OCI-LY3 (cell line): Measurements from ENCODE around the gene THRB.

Source experiments
- H2AFZ ChIP-seq: fragments of 200-600, 300-600 bp; shearing (Covaris generic); 2 replicates; pipeline ENCODE4 v1.6.0; 2014; ENCODE audit warnings: antibody characterized with exemption, low read depth, low read length
- H3K27ac ChIP-seq: fragments of 200-600, 300-600 bp; sonication (generic); 2 replicates; pipeline ENCODE4 v1.5.1; 2014; ENCODE audit warnings: mild to moderate bottlenecking, low read length, moderate library complexity, mixed read lengths
- H3K27me3 ChIP-seq: fragments of 200-600, 300-600 bp; sonication (generic); 2 replicates; pipeline ENCODE4 v1.6.1; 2014; ENCODE audit warnings: low read depth, low read length, mixed read lengths
- H3K36me3 ChIP-seq: fragments of 200-600, 300-600 bp; sonication (generic); replicated peaks from 2 replicates; pipeline ENCODE3; 2014; ENCODE audit warnings: low read depth, low read length, mixed read lengths
- H3K4me1 ChIP-seq: fragments of 300-600, 200-600 bp; sonication (generic); 2 replicates; pipeline ENCODE4 v1.6.1; 2014; ENCODE audit warnings: low read length, mixed read lengths
- H3K4me2 ChIP-seq: fragments of 200-600, 300-600 bp; sonication (generic); 2 replicates; pipeline ENCODE4 v1.6.1; 2014; ENCODE audit warnings: low read length, mixed read lengths
- H3K4me3 ChIP-seq: fragments of 300-600, 200-600 bp; sonication (generic); 2 replicates; pipeline ENCODE4 v1.5.1; 2014; ENCODE audit warnings: antibody characterized with exemption, mild to moderate bottlenecking, low read length, moderate library complexity
- H3K79me2 ChIP-seq: fragments of 300-600, 200-600 bp; shearing (Covaris generic); 2 replicates; pipeline ENCODE4 v1.6.1; 2014; ENCODE audit warnings: mild to moderate bottlenecking, low read length, mixed read lengths
- H3K9ac ChIP-seq: fragments of 300-600, 200-600 bp; shearing (Covaris generic); 2 replicates; pipeline ENCODE4 v1.6.0; 2014; ENCODE audit warnings: mild to moderate bottlenecking, low read length, moderate library complexity
- H3K9me3 ChIP-seq: fragments of 200-600, 300-600 bp; shearing (Covaris generic); 2 replicates; pipeline ENCODE4 v1.6.1; 2014; ENCODE audit warnings: low read length, mixed read lengths; ENCODE audit not compliant: insufficient read depth
- H4K20me1 ChIP-seq: fragments of 200-600, 300-600 bp; sonication (generic); 2 replicates; pipeline ENCODE4 v1.6.1; 2016; ENCODE audit warnings: low read length, mixed read lengths; ENCODE audit not compliant: insufficient read depth
- EZH2phosphoT487 ChIP-seq: fragments of 200-600 bp; shearing (Covaris generic); IDR thresholded peaks from 2 replicates; pipeline ENCODE4 v1.6.1; 2018; ENCODE audit warnings: antibody characterized with exemption, mixed run types, low read depth
- TF ChIP-seq, protein P1 (sequence below): fragments of 200-600, 300-600 bp; sonication (generic); IDR thresholded peaks from 2 replicates; pipeline ENCODE4 v1.5.1; 2014; ENCODE audit warnings: antibody characterized with exemption, low read length, low read depth

The THRB gene

DNA sequence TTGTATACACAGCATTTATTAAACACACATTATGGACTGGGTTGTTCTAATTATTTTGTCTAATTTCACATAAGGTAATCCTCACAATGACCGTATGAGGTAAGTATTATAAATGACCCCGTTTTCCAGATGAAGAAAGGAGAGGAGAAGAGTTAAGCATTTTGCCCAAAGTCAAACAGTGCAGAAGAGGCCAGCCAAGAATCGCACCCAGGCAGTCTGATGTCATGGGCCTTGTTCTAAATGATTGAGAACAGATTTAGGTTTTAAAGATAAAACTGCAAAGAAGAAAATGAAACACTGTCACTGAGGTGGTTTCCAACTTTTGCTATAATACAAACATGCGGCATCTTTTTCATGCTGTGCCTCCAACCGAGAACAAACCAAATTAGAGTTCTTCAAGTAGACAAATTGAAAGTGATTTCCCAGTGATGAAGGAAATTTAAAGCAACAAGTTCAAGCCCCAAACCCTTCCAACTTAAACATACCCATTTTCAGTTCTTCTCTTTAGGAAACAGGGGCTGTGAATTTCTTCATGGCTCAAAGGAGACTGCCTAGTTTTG lies 155.3 kb downstream of the THRB start:
- Histone ChIP-seq H3K4me3 (no peak overlapping the region), H3K27me3 (no peaks in the 10 kb centered on the region; the same call in 1 of the 2 replicates), H3K4me2 (no peak overlapping the region), H3K4me1 (0 out of 2 replicates have a peak, but pooled peaks cover 2% of the 10 kb centered on the region), H3K36me3 (no peaks in the 10 kb centered on the region), H3K9me3 (no peaks in the 10 kb centered on the region), H3K9ac (no peak overlapping the region), H2AFZ (no peak overlapping the region), H3K27ac (no peak overlapping the region), H3K79me2 (no peaks in the 10 kb centered on the region), H4K20me1 (no peaks in the 10 kb centered on the region)
- TF ChIP-seq, protein P1, sequence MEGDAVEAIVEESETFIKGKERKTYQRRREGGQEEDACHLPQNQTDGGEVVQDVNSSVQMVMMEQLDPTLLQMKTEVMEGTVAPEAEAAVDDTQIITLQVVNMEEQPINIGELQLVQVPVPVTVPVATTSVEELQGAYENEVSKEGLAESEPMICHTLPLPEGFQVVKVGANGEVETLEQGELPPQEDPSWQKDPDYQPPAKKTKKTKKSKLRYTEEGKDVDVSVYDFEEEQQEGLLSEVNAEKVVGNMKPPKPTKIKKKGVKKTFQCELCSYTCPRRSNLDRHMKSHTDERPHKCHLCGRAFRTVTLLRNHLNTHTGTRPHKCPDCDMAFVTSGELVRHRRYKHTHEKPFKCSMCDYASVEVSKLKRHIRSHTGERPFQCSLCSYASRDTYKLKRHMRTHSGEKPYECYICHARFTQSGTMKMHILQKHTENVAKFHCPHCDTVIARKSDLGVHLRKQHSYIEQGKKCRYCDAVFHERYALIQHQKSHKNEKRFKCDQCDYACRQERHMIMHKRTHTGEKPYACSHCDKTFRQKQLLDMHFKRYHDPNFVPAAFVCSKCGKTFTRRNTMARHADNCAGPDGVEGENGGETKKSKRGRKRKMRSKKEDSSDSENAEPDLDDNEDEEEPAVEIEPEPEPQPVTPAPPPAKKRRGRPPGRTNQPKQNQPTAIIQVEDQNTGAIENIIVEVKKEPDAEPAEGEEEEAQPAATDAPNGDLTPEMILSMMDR = no peak
- TF ChIP-seq EZH2phosphoT487 = no peak

DNA sequence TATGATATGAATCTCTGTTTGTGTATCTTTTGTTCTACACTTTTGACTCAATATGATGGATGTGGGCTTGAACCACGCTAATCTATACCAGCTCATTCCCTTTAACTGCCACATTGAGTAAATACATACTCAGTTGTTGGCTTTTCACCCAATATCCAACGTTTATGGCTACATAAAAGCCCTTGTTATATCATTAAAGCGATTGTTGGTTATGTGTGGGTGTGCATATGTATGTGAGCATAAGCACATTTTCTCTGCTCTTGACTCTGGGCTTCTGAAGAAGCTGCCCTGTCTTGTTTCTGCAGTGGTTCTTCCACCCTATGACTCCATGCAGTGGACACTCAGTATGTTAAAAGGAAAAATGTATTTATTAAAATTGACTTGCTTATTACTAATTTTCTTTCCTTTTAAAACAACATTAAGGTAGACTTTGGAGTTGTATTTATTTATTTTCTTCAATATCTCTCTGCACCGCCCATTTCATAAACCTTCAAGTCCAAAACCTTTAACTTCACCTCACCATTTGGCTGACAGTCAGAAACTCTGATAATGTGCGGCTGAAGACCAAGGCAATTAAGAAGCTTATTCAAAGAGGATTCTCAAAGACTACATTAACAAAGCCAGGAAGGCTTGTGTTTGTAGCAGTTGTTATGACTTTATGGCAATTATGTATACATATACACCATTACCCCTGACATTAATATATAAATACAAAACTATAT lies 156.1 kb downstream of the THRB start:
- TF ChIP-seq, protein P1 = no peak
- no peak for TF ChIP-seq EZH2phosphoT487
- no peaks in the 10 kb centered on the region for H4K20me1 ChIP-seq
- H3K4me2 ChIP-seq = no peak overlapping the region
- no peaks in the 10 kb centered on the region; the same call in 1 of the 2 replicates for H3K27me3 ChIP-seq
- no peak overlapping the region for H3K4me3 ChIP-seq
- H3K36me3 ChIP-seq = no peaks in the 10 kb centered on the region
- H3K4me1 ChIP-seq = 0 out of 2 replicates have a peak, but pooled peaks cover 2% of the 10 kb centered on the region
- no peak overlapping the region for H3K27ac ChIP-seq
- no peak overlapping the region for H2AFZ ChIP-seq
- H3K79me2 ChIP-seq = no peaks in the 10 kb centered on the region
- H3K9ac ChIP-seq = no peak overlapping the region
- H3K9me3 ChIP-seq = no peaks in the 10 kb centered on the region

DNA sequence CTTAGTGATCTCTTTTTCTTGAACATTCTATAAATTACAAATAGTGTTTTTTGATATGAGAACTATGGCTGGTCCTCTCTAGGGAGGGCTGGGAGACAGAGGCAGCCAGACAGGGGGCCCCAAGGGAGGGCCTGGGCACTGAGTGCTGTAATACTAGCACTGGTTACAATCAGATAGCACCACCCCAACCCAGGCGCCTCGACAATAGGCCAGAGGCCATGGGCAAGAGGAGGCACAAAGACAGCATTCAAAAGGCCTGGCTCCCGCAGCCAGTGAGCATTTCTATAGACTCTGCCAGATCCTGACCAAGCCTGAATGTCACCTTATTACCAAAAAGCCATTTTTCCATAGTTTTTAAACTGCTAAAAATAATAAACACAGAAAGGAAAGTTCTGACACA lies 158.5 kb downstream of the THRB start:
- H3K27ac ChIP-seq = no peak overlapping the region
- 0 out of 2 replicates have a peak, but pooled peaks cover 2% of the 10 kb centered on the region for H3K4me1 ChIP-seq
- no peak overlapping the region for H3K4me2 ChIP-seq
- H3K9ac ChIP-seq = no peak overlapping the region
- H3K36me3 ChIP-seq = no peaks in the 10 kb centered on the region
- no peaks in the 10 kb centered on the region for H3K79me2 ChIP-seq
- no peak overlapping the region for H2AFZ ChIP-seq
- no peaks in the 10 kb centered on the region for H3K9me3 ChIP-seq
- TF ChIP-seq, protein P1 = no peak
- TF ChIP-seq EZH2phosphoT487 = no peak
- H3K27me3 ChIP-seq = no peaks in the 10 kb centered on the region; the same call in 1 of the 2 replicates
- H4K20me1 ChIP-seq = no peaks in the 10 kb centered on the region
- no peak overlapping the region for H3K4me3 ChIP-seq

DNA sequence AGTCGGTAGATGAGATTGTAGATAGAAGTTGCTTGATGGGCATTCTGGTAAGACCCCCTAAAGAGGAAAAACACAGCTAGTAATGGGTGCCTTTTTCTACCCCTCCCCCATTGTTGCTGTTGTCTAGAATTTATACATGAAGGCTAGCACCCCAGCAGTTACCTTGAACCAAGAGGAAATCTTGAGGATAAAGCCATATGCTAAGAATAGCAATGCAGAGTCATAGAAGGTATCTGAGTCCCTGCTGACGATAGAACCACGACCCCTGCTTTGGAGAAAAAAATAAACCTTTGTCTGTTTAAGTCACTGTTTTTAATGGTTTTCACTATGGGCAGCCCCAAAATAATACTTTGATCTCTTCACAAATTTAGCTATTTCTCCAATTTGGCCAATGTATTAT lies 162.6 kb downstream of the THRB start:
- Histone ChIP-seq H4K20me1 (no peaks in the 10 kb centered on the region), H3K4me1 (no peaks in the 10 kb centered on the region), H3K27ac (no peak overlapping the region), H3K79me2 (no peaks in the 10 kb centered on the region), H3K36me3 (no peaks in the 10 kb centered on the region), H3K4me3 (no peak overlapping the region), H3K9ac (no peak overlapping the region), H3K9me3 (no peaks in the 10 kb centered on the region), H3K4me2 (no peak overlapping the region), H3K27me3 (0 out of 2 replicates have a peak, but pooled peaks cover 2% of the 10 kb centered on the region), H2AFZ (no peak overlapping the region)
- TF ChIP-seq, protein P1 = no peak
- TF ChIP-seq EZH2phosphoT487 = no peak
